Epithelial cell of esophagus (primary cell): ENCODE measurements around the gene PPFIBP1.

Experiments used
- DNase-seq: peaks from one replicate; pipeline ENCODE4 v3.0.0; 2010; ENCODE audit warnings: low read depth
- H3K4me3 ChIP-seq: 2 replicates; pipeline ENCODE4 v1.5.1; 2011; ENCODE audit warnings: mild to moderate bottlenecking, low read length, control low read depth
- CTCF ChIP-seq: IDR thresholded peaks from 2 replicates; pipeline ENCODE4 v1.5.1; 2011; ENCODE audit warnings: low read depth, mild to moderate bottlenecking, low read length, control low read depth, inconsistent platforms; ENCODE audit not compliant: insufficient read depth; ENCODE audit errors: missing control alignments

Gene PPFIBP1

GRCh38 chr12:27547592-27547991, 23.6 kb downstream of the PPFIBP1 start:
- DNase-seq = no peak
- H3K4me3 ChIP-seq = no peak overlapping the region
- TF ChIP-seq CTCF = no peak

- TF ChIP-seq CTCF = no peak
- no peak for DNase-seq
Observed at GRCh38 chr12:27548301-27549199, 24.5 kb downstream of the PPFIBP1 start.

GRCh38 chr12:27549236-27549800, 25.3 kb downstream of the PPFIBP1 start:
- H3K4me3 ChIP-seq = no peak overlapping the region
- TF ChIP-seq CTCF = no peak
- peak; percentile 94 for DNase-seq

More at GRCh38 chr12:27548301-27549199, 24.5 kb downstream of the PPFIBP1 start:
- no peak overlapping the region for H3K4me3 ChIP-seq

GRCh38 chr12:27549801-27550652, 26.0 kb downstream of the PPFIBP1 start:
- peak; percentile 95 for DNase-seq
- TF ChIP-seq CTCF = no peak
- H3K4me3 ChIP-seq = no peak overlapping the region

- H3K4me3 ChIP-seq = no peak overlapping the region
- DNase-seq = peak; percentile 67
- no peak for TF ChIP-seq CTCF
Observed at GRCh38 chr12:27550653-27550975, 26.6 kb downstream of the PPFIBP1 start.

- TF ChIP-seq CTCF = no peak
- no peak for DNase-seq
- no peak overlapping the region for H3K4me3 ChIP-seq
Observed at GRCh38 chr12:27551172-27551840, 27.3 kb downstream of the PPFIBP1 start.
